GM12801 (cell line): ENCODE data around the gene HLTF.

Source experiments
- CTCF ChIP-seq: IDR thresholded peaks from one replicate; pipeline ENCODE4 v1.5.1; 2011; ENCODE audit warnings: control low read depth; ENCODE audit not compliant: insufficient read length; ENCODE audit errors: extremely low read depth

The HLTF gene

DNA sequence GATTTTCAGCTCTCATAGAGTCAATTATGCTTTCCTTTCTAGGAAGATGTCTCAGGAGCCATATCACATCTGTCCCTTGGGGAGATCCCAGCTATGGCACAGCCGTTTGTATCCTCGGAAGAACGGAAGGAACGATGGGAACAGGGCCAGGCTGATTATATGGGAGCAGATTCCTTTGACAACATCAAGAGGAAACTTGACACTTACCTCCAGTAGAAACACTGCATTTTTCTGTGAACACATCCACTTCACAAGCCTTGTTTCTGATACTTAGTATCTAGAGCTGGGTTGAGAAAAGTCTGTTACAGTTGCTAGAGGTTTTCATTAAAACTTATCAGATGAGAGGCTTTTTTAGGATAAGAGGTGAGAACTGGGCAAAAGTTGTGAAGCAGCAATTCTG, 59.6 kb downstream of the HLTF start:
- TF ChIP-seq CTCF, result no peak

DNA sequence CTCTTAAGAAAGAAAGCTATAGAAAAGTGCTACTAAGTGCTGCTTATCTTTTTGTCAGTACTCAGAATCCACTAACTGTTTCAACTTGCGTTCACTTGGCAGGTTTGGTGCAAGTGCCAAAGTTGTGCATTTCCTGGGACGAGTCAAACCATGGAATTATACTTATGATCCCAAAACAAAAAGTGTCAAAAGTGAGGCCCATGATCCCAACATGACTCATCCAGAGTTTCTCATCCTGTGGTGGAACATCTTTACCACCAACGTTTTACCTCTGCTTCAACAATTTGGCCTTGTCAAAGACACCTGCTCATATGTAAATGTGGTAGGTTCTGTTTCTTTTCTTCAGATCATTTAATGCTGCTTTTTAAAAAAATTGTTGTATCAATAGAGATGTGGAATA, 62.4 kb downstream of the HLTF start:
- TF ChIP-seq CTCF, result no peak

DNA sequence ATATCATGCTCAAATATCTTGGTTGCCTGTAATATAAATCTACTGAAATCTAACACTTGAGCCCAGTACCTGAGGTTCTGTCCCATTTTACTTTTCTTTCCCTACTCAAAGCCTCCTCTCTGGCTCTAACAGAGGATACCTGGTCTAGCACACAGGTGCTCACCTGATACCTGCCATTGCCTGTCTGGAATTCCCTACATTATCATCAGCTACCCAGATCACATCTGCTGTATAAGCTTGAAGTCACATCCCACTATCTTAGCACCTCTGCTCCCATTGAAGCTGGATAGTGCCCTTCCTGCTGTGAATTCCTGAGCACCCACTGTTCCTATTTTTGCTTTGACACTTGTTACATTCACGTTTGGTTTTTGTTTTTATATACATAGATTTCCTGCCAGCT, 64.5 kb downstream of the HLTF start:
- TF ChIP-seq CTCF, result no peak

GRCh38 chr3:149020839-149021252, 65.5 kb downstream of the HLTF start:
- no peak for TF ChIP-seq CTCF

GRCh38 chr3:149020196-149020838, 66.0 kb downstream of the HLTF start:
- TF ChIP-seq CTCF, result no peak

GRCh38 chr3:149019580-149019979, 66.8 kb downstream of the HLTF start:
- TF ChIP-seq CTCF, result no peak

- no peak for TF ChIP-seq CTCF
These were observed 68.1 kb downstream of the HLTF start for GRCh38 chr3:149018247-149018646.
